Measurements from ENCODE around the gene KMT5B. TPM values are rescaled to one million over a fixed set of nuclear protein-coding genes. Genes with fewer than 3 reads are reported as not detected.

KMT5B gene
- total and polyA plus RNA-seq, 2 of the 13 experiments (the other 11 are each of a cell fraction or from before 2014, with no cell fraction given), result 17.6 to 23.7 TPM

DNA sequence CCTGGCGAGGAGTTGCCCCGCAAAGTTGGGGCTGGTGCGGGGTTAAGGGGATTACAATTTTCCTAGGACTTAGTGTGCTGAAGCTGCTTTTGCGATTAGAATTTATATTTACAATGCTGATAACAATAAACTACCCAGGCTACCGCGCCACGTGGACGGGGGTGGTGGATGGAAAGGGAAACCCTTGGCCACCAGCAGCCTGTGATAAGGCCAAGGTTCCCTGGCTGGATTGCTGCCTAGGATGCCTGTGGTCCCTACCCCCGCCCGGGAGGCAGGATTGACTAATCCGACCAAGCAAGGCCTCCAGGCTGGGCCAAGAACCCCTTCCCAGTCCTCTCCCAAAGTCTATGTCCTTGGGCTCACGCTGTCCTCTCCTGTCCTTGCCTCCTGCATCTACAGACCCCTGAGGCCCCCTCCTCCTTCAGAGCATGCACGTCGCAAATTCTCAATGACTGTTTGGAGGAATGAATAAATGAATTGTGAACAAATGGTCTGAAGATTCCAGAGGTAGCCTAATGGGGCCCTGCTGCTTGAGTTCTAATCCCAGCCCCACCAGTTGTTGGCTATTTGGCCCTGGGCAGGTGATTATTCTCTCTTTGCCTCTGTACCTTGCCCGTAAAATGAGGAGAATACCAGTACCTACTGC, 84.3 kb downstream of the KMT5B start (continued):
- TF ChIP-seq, protein P1, sequence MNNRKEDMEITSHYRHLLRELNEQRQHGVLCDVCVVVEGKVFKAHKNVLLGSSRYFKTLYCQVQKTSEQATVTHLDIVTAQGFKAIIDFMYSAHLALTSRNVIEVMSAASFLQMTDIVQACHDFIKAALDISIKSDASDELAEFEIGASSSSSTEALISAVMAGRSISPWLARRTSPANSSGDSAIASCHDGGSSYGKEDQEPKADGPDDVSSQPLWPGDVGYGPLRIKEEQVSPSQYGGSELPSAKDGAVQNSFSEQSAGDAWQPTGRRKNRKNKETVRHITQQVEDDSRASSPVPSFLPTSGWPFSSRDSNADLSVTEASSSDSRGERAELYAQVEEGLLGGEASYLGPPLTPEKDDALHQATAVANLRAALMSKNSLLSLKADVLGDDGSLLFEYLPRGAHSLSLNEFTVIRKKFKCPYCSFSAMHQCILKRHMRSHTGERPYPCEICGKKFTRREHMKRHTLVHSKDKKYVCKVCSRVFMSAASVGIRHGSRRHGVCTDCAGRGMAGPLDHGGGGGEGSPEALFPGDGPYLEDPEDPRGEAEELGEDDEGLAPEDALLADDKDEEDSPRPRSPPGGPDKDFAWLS (CRISPR knock-in tag; IDR thresholded peaks at IDR 0.05; ENCODE audit: borderline replicate concordance), result no peak
- TF ChIP-seq MTF1 (CRISPR knock-in tag; IDR thresholded peaks at IDR 0.05), result no peak
- peak; percentile 77; the same call in 1 of the 3 replicates for TF ChIP-seq MXI1 (IDR thresholded peaks at IDR 0.05; ENCODE audit: borderline replicate concordance, low read depth, low read length)
- no peak for TF ChIP-seq ZBTB49 (CRISPR knock-in tag; IDR thresholded peaks at IDR 0.05; ENCODE audit: borderline replicate concordance)
- no peak for TF ChIP-seq ZFP36L2 (CRISPR knock-in tag; IDR thresholded peaks at IDR 0.05)
- TF ChIP-seq, protein P2, sequence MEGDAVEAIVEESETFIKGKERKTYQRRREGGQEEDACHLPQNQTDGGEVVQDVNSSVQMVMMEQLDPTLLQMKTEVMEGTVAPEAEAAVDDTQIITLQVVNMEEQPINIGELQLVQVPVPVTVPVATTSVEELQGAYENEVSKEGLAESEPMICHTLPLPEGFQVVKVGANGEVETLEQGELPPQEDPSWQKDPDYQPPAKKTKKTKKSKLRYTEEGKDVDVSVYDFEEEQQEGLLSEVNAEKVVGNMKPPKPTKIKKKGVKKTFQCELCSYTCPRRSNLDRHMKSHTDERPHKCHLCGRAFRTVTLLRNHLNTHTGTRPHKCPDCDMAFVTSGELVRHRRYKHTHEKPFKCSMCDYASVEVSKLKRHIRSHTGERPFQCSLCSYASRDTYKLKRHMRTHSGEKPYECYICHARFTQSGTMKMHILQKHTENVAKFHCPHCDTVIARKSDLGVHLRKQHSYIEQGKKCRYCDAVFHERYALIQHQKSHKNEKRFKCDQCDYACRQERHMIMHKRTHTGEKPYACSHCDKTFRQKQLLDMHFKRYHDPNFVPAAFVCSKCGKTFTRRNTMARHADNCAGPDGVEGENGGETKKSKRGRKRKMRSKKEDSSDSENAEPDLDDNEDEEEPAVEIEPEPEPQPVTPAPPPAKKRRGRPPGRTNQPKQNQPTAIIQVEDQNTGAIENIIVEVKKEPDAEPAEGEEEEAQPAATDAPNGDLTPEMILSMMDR (CRISPR knock-in tag; IDR thresholded peaks at IDR 0.05), result no peak
- peak; percentile 87; the same call in 1 of the 2 replicates for TF ChIP-seq ZNF614 (CRISPR knock-in tag; IDR thresholded peaks at IDR 0.05; ENCODE audit: borderline replicate concordance)
- TF ChIP-seq FOXJ3 (CRISPR knock-in tag; IDR thresholded peaks at IDR 0.05; ENCODE audit: borderline replicate concordance), result no peak
- no peak for TF ChIP-seq ZNF224 (CRISPR knock-in tag; IDR thresholded peaks at IDR 0.05)
- TF ChIP-seq, protein P3, sequence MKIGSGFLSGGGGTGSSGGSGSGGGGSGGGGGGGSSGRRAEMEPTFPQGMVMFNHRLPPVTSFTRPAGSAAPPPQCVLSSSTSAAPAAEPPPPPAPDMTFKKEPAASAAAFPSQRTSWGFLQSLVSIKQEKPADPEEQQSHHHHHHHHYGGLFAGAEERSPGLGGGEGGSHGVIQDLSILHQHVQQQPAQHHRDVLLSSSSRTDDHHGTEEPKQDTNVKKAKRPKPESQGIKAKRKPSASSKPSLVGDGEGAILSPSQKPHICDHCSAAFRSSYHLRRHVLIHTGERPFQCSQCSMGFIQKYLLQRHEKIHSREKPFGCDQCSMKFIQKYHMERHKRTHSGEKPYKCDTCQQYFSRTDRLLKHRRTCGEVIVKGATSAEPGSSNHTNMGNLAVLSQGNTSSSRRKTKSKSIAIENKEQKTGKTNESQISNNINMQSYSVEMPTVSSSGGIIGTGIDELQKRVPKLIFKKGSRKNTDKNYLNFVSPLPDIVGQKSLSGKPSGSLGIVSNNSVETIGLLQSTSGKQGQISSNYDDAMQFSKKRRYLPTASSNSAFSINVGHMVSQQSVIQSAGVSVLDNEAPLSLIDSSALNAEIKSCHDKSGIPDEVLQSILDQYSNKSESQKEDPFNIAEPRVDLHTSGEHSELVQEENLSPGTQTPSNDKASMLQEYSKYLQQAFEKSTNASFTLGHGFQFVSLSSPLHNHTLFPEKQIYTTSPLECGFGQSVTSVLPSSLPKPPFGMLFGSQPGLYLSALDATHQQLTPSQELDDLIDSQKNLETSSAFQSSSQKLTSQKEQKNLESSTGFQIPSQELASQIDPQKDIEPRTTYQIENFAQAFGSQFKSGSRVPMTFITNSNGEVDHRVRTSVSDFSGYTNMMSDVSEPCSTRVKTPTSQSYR (CRISPR knock-in tag; IDR thresholded peaks at IDR 0.05; ENCODE audit: borderline replicate concordance), result no peak
- TF ChIP-seq RORA (CRISPR knock-in tag; IDR thresholded peaks at IDR 0.05), result no peak
- no peak for TF ChIP-seq SMC3 (IDR thresholded peaks at IDR 0.05; ENCODE audit: low read length)
- TF ChIP-seq, protein P4, sequence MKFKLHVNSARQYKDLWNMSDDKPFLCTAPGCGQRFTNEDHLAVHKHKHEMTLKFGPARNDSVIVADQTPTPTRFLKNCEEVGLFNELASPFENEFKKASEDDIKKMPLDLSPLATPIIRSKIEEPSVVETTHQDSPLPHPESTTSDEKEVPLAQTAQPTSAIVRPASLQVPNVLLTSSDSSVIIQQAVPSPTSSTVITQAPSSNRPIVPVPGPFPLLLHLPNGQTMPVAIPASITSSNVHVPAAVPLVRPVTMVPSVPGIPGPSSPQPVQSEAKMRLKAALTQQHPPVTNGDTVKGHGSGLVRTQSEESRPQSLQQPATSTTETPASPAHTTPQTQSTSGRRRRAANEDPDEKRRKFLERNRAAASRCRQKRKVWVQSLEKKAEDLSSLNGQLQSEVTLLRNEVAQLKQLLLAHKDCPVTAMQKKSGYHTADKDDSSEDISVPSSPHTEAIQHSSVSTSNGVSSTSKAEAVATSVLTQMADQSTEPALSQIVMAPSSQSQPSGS (CRISPR knock-in tag; IDR thresholded peaks at IDR 0.05), result no peak
- TF ChIP-seq RCOR2 (CRISPR knock-in tag; IDR thresholded peaks at IDR 0.05), result no peak
- TF ChIP-seq CC2D1A (CRISPR knock-in tag; IDR thresholded peaks at IDR 0.05), result no peak
- TF ChIP-seq MED13 (CRISPR knock-in tag; IDR thresholded peaks at IDR 0.05), result no peak; the same call in 1 of the 2 replicates
- TF ChIP-seq IRF1 (CRISPR knock-in tag; IDR thresholded peaks at IDR 0.05; ENCODE audit: low read depth), result no peak

Measured in HepG2 (cell line).